HG02642 (cell line): ENCODE results near the gene LRRC17.
"Not testable (repeated sequence)": the region's sequence is repeated elsewhere in the genome, so short reads cannot be mapped to it uniquely, and the experiment has no call there.

Experiments
- ATAC-seq: cut with Tn5 transposase; IDR thresholded peaks from one replicate; pipeline ENCODE4 v1.9.1; 2021; ENCODE audit warnings: mild to moderate bottlenecking; ENCODE audit not compliant: unreplicated experiment, poor library complexity

The LRRC17 gene

GRCh38 chr7:102897211-102897631 is 15.6 kb upstream of the LRRC17 start:
- ATAC-seq = no peak

DNA sequence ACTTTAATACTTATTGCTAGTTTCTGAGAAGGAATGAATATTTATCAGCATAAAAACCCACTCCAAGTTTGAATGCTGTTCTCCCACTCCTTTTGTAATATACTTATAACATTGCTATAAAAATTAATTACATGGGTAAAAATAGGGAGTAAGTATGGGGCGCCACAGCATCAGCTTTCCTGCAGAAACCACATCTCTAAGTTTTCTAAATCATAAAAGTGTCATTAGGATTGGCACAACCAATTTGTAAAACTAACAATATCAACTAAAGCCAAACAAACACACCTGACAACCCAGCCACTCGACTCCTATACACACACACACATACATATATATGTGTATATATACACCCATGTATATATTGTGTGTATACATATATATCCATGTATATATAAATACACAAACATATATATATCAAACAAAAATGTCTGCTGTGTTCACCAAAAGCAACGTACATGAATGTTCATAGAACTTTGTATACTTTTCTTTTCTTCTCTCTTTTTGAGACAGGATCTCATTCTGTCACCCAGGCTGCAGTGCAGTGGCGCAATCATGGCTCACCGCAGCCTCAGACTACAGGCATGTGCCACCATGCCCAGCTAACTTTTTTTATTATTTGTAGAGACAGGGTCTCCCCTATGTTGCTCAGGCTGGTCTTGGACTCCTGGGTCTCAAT is 14.8 kb upstream of the LRRC17 start:
- ATAC-seq = no peak

GRCh38 chr7:102898532-102898859 is 14.3 kb upstream of the LRRC17 start:
- no peak for ATAC-seq

- ATAC-seq = not testable (repeated sequence)
These were observed 10.7 kb upstream of the LRRC17 start for GRCh38 chr7:102902052-102902451.

- ATAC-seq = not testable (repeated sequence)
These were observed 9.2 kb upstream of the LRRC17 start for GRCh38 chr7:102903576-102903975.

- no peak for ATAC-seq
These were observed 4.1 kb upstream of the LRRC17 start for GRCh38 chr7:102908676-102909075.

DNA sequence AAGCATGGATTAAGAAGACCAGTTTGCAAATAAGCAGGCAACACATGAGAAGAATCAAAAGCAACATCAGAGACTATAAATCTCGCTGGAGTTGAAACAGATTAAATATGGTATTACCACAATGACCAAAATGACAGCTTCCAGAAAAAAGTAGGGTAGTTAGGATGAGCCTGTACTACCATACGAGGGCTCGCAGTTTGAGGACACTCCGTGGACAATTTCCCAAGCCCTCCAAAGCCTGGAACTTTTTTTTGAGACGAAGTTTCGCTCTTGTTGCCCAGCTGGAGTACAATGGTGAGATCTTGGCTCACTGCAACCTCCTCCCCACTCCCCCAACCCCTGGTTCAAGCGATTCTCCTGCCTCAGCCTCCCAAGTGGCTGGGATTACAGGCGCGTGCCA is 1.0 kb downstream of the LRRC17 start:
- ATAC-seq = no peak

GRCh38 chr7:102914585-102914984 is 1.8 kb downstream of the LRRC17 start:
- ATAC-seq = no peak

DNA sequence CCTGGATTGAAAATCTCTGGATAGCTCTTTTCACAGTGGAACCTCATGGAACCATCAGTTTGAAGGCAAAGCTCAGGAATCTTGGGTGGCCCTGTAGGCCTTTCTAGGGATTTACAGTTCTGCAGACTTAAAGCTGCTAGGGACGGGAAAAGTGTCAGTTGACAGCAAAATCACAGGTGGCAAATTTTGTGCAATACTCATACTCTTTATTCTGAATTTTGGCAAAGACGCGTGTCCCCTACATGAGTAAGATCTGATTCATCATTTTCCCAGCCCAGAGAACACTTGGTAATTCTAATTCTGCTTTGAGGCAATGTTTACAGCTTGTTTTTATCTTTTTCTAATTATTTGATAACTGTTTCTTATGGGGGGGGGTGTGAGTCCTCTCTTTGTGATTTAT is 3.6 kb downstream of the LRRC17 start:
- no peak for ATAC-seq

GRCh38 chr7:102916881-102917280 is 4.1 kb downstream of the LRRC17 start:
- ATAC-seq = no peak

DNA sequence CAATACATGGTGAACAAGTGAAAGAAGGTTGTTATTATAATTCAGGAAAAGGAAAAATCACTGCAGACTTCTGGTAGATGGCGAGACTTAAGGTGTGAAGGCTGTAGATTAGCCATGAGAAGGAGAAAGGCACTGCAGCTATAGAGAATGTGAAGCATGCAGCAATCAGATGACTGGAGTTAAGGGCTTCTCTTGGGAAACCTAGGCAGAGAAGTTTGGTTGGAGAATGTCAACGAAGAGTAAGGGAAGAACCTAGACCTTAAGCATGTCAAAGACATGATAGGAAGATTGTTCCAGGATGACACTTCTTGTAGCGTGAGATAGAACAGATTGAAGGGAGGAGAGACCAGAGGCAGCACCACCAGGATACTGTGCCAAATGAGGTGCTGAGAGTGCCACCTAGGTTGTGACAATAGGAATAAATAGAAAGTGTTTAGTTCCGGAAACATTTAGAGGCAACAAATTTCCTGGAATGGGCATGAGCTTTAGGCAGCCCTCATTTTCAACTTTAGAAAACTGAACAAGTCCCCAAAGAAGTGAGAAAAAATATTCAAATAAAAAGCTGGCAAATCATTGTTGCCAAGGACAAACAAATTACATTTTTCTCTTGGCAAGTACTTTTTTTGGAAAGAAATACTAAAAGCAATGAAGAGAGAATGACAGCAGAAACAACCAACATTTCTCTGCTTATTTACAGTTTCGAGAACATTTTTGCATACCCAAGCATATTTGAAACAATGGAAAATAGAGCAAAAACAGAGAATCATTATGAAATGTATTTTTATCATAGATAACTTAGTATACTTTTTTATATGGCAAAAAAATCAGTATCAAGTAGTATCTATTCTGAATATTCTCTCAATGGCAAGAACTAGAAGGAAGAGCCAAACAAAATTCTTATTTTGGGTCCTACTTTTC is 4.9 kb downstream of the LRRC17 start:
- ATAC-seq = no peak

DNA sequence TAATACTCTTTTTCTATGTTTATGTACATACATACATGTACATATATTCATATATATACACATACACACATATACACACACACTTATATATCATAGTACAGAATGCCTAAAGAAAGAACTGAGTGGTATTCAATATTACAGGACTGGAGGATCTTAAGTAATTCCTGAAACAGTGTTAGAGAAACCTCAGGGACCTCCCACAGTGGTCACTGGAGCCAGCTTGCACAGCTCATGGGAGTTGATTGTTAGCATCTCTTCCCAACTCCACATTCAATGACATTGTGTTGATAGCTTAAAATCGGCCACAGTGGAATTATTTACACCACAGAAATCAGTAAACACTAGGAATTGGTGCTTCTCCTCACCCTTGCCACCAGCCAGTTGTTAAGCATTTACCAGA is 6.0 kb downstream of the LRRC17 start:
- no peak for ATAC-seq

- ATAC-seq = no peak
These were observed 13.4 kb downstream of the LRRC17 start for GRCh38 chr7:102925976-102926782.

DNA sequence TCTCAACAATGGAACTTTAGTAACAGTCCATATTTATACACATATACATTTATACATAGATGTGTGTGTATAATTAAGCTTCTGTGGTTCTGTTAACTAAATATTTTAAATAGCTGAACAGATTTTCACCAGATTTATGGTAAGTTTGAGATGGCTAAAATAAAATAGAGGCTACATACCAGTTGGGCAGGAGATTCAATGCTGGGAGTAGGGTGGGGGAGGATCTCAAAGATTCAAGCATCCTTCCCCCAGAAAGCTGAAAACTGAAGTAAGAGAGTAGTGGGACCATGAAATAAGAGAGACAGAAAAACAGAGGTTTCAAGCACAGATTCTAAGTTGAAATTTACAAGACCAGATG is 14.0 kb downstream of the LRRC17 start:
- ATAC-seq = no peak

GRCh38 chr7:102927312-102927933 is 14.6 kb downstream of the LRRC17 start:
- no peak for ATAC-seq

DNA sequence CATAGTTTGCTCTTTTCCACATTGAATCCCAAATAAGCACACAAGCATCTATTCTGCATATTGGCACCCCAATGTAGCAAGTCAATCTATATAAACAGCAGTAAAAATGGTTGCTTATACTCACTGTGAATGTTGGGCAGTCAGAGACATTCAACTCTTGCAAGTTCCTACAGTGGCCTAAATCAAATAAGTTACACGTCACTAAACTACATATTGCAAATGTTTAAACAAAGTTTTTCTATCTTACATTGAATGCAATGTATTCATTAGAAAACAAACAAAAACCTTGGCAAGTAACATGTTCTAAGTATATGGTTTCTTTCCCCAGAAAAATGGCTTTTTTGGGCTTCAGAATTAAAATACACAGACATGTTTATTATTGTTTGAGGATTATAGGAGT is 19.0 kb downstream of the LRRC17 start:
- ATAC-seq = no peak

- no peak for ATAC-seq
These were observed 21.0 kb downstream of the LRRC17 start for GRCh38 chr7:102933763-102934162.

- ATAC-seq = no peak
These were observed 21.4 kb downstream of the LRRC17 start for GRCh38 chr7:102934239-102934638.

DNA sequence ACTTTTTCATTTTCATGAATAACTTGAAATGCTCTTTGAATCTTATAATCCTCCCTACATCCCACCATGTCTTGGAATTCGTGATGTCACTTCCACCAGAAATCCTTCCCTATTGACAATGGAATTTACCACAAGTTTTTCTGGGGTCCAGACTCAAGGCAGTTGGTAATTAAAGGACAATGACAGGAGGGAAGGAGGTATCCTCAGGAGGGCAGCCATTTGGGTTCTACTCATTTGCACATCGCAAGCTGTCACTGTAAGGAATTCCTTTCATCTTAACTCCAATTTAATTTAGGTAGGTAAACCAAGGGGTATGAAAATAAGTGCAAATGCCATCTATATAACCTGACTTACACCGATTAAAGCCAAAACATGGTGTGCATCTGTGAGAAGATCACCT is 21.9 kb downstream of the LRRC17 start:
- ATAC-seq = no peak

GRCh38 chr7:102935450-102936115 is 22.8 kb downstream of the LRRC17 start:
- no peak for ATAC-seq
